ENCODE measurements around the gene OR4A16. TPM values are rescaled to one million over a fixed set of nuclear protein-coding genes. Genes with fewer than 3 reads are reported as not detected.

Gene OR4A16, protein sequence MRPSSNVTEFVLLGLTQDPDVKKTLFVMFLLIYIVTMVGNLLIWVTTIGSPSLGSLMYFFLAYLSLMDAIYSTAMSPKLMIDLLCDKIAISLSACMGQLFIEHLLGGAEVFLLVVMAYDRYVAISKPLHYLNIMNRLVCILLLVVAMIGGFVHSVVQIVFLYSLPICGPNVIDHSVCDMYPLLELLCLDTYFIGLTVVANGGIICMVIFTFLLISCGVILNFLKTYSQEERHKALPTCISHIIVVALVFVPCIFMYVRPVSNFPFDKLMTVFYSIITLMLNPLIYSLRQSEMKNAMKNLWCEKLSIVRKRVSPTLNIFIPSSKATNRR
- not detected in 2 replicates for total RNA-seq

GRCh38 chr11:55342901-55343300 lies at the start of gene OR4A16:
Gene OR4A16, plus strand, starts transcription at chr11:55343201. Its CDS starts 0 bp downstream, at chr11:55343201.

DNA sequence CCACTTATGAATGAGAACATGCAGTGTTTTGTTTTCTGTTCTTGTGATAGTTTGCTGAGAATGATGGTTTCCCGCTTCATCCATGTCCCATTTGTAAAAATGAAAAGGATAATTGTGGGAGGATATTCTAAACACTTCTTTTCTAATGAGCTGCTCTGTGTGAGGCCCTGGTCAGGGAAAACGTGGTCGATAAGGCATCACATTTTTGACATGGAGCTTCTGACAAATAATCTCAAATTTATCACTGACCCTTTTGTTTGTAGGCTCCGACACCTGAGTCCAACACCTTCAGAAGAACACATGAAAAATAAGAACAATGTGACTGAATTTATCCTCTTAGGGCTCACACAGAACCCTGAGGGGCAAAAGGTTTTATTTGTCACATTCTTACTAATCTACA lies 24.7 kb downstream of the OR4A16 start, which contains the start of gene OR4A15:
TSS of gene OR4A15 (plus strand) at position 301 of the 400 bp plus-strand sequence. CDS start at position 301, 0 bp downstream.

Other genes with a start within 250 kb of the OR4A16 start
- gene TRIM48, start 81.0 kb upstream of the OR4A16 start, total RNA-seq = not detected in 2 replicates
- not detected in 2 replicates for gene OR4A15, start 24.8 kb downstream of the OR4A16 start, total RNA-seq
- not detected in 2 replicates for gene OR4C15, start 211.3 kb downstream of the OR4A16 start, total RNA-seq
- gene OR4C16, start 228.9 kb downstream of the OR4A16 start, total RNA-seq = not detected in 2 replicates